IMR-90 (cell line): ENCODE results near the gene HDGF. TPM values are rescaled to one million over a fixed set of nuclear protein-coding genes. Genes with fewer than 3 reads are reported as not detected.

Source experiments
- ATAC-seq: fragments of 200-7000 bp; cut with Tn5 transposase; 2 replicates; pipeline ENCODE4 v1.9.1; 2020; ENCODE audit warnings: low read depth, mild to moderate bottlenecking, moderate library complexity
- BruUV-seq: library from RNA; stranded (reverse); fragments of 400-500 nt; replicated peaks from 2 replicates; lab custom pipeline; 2021; lab: Mats Ljungman, UMichigan
- CTCF ChIA-PET: fragments of 300-600 bp; formaldehyde crosslinking; extraction: SDS; loops from one replicate; lab custom pipeline; 2021; ENCODE audit warnings: antibody characterized with exemption; lab: Yijun Ruan, JAX
- POLR2A ChIA-PET: fragments of 300-600 bp; sonication (Branson Sonifier 250); formaldehyde crosslinking; loops from one replicate; lab custom pipeline; 2022; ENCODE audit warnings: antibody characterized with exemption; ENCODE audit not compliant: unreplicated experiment; lab: Charles Lee
- DNase-seq: peaks from one replicate; pipeline ENCODE4 v3.0.0; 2013
- H2AFZ ChIP-seq: replicated peaks from 2 replicates; pipeline ENCODE3; 2013; ENCODE audit warnings: low read length, mild to moderate bottlenecking; ENCODE audit not compliant: poor library complexity
- H2AK5ac ChIP-seq: 2 replicates; pipeline ENCODE4 v1.6.1; 2013; ENCODE audit warnings: low read depth, low read length, inconsistent platforms
- H2AK9ac ChIP-seq: replicated peaks from 2 replicates; pipeline ENCODE3; 2013; ENCODE audit warnings: mild to moderate bottlenecking, low read depth, low read length, moderate library complexity; ENCODE audit not compliant: poor library complexity
- H2BK120ac ChIP-seq: 2 replicates; pipeline ENCODE4 v1.6.1; 2013; ENCODE audit warnings: low read depth, low read length, inconsistent platforms
- H2BK15ac ChIP-seq: 3 replicates; pipeline ENCODE4 v1.6.1; 2013; ENCODE audit warnings: low read depth, low read length, inconsistent platforms
- H2BK20ac ChIP-seq: 2 replicates; pipeline ENCODE4 v1.6.1; 2013; ENCODE audit warnings: low read depth, mild to moderate bottlenecking, inconsistent platforms, low read length, moderate library complexity
- H2BK5ac ChIP-seq: 2 replicates; pipeline ENCODE4 v1.6.1; 2013; ENCODE audit warnings: mild to moderate bottlenecking, low read depth, low read length, inconsistent platforms; ENCODE audit not compliant: poor library complexity, severe bottlenecking
- H3K14ac ChIP-seq: replicated peaks from 2 replicates; pipeline ENCODE4 v1.6.1; 2013; ENCODE audit warnings: low read depth, low read length, inconsistent platforms
- H3K18ac ChIP-seq: 2 replicates; pipeline ENCODE4 v1.6.1; 2013; ENCODE audit warnings: low read depth, low read length, control low read depth
- H3K23ac ChIP-seq: 2 replicates; pipeline ENCODE4 v1.6.1; 2013; ENCODE audit warnings: low read depth, low read length, inconsistent platforms
- H3K27ac ChIP-seq: 2 replicates; pipeline ENCODE4 v1.5.1; 2013; ENCODE audit warnings: mild to moderate bottlenecking, control low read depth, low read length; ENCODE audit not compliant: insufficient read depth
- H3K27me3 ChIP-seq: 2 replicates; pipeline ENCODE4 v1.6.1; 2013; ENCODE audit warnings: low read length; ENCODE audit not compliant: control insufficient read depth, insufficient read depth
- H3K36me3 ChIP-seq: 2 replicates; pipeline ENCODE4 v1.6.1; 2013; ENCODE audit warnings: low read length, mixed read lengths; ENCODE audit not compliant: control insufficient read depth, insufficient read depth
- H3K4ac ChIP-seq: 2 replicates; pipeline ENCODE4 v1.6.1; 2013; ENCODE audit warnings: low read depth, low read length, inconsistent platforms
- H3K4me1 ChIP-seq: 2 replicates; pipeline ENCODE4 v1.6.1; 2013; ENCODE audit warnings: low read length, mixed read lengths; ENCODE audit not compliant: control insufficient read depth, insufficient read depth
- H3K4me2 ChIP-seq: 2 replicates; pipeline ENCODE4 v1.6.1; 2013; ENCODE audit warnings: low read depth, mild to moderate bottlenecking, control low read depth, low read length, moderate library complexity
- H3K4me3 ChIP-seq: 2 replicates; pipeline ENCODE4 v1.5.1; 2013; ENCODE audit warnings: low read depth, mild to moderate bottlenecking, control low read depth, low read length, moderate library complexity; ENCODE audit not compliant: insufficient read depth
- H3K56ac ChIP-seq: 2 replicates; pipeline ENCODE4 v1.6.1; 2013; ENCODE audit warnings: low read length, inconsistent platforms; ENCODE audit not compliant: insufficient read depth; ENCODE audit errors: extremely low read depth
- H3K79me1 ChIP-seq, 2 experiments: 2 replicates each; pipeline ENCODE4 v1.6.1; 2013; ENCODE audit warnings: low read length in 2 of 2, inconsistent platforms in 1 of 2, low read depth in 1 of 2
- H3K9ac ChIP-seq: 2 replicates; pipeline ENCODE4 v1.6.1; 2013; ENCODE audit warnings: low read depth, low read length, control low read depth
- H3K9me1 ChIP-seq: 2 replicates; pipeline ENCODE4 v1.6.1; 2013; ENCODE audit warnings: low read length, inconsistent platforms; ENCODE audit not compliant: insufficient read depth
- H3K9me3 ChIP-seq: 2 replicates; pipeline ENCODE4 v1.6.1; 2013; ENCODE audit warnings: low read length; ENCODE audit not compliant: control insufficient read depth, insufficient read depth
- H4K20me1 ChIP-seq: 2 replicates; pipeline ENCODE4 v1.6.1; 2013; ENCODE audit warnings: low read length, inconsistent platforms; ENCODE audit not compliant: insufficient read depth
- H4K5ac ChIP-seq: 2 replicates; pipeline ENCODE4 v1.6.1; 2013; ENCODE audit warnings: mild to moderate bottlenecking, low read depth, low read length, control low read depth
- H4K8ac ChIP-seq, 2 experiments: 2 replicates each; pipeline ENCODE4 v1.6.1; 2013; ENCODE audit warnings: low read depth in 2 of 2, low read length in 2 of 2, control low read depth in 1 of 2, inconsistent platforms in 1 of 2
- H4K91ac ChIP-seq: 2 replicates; pipeline ENCODE4 v1.6.1; 2013; ENCODE audit warnings: low read depth, low read length, inconsistent platforms; ENCODE audit not compliant: insufficient read depth
- BHLHE40 ChIP-seq: fragments of 150-350 bp; IDR thresholded peaks from 2 replicates; pipeline ENCODE4 v1.6.1; 2016; ENCODE audit warnings: mild to moderate bottlenecking, low read depth, low read length
- CEBPB ChIP-seq: IDR thresholded peaks from 2 replicates; pipeline ENCODE4 v1.6.1; 2012; ENCODE audit warnings: low read depth, low read length, improper control_type of control experiment
- CHD1 ChIP-seq: IDR thresholded peaks from 2 replicates; pipeline ENCODE4 v1.6.1; 2012; ENCODE audit warnings: low read depth, low read length, improper control_type of control experiment
- CTCF ChIP-seq: conservative IDR thresholded peaks from 2 replicates; pipeline ENCODE4 v1.5.1; 2012; ENCODE audit warnings: mild to moderate bottlenecking, low read depth, low read length, improper control_type of control experiment
- ELK1 ChIP-seq: fragments of 150-350 bp; IDR thresholded peaks from 2 replicates; pipeline ENCODE4 v1.6.1; 2016; ENCODE audit warnings: low read depth, mild to moderate bottlenecking, low read length, moderate library complexity, borderline replicate concordance
- MAZ ChIP-seq: IDR thresholded peaks from 2 replicates; pipeline ENCODE4 v1.6.1; 2012; ENCODE audit warnings: low read depth, mild to moderate bottlenecking, low read length, improper control_type of control experiment, moderate library complexity, borderline replicate concordance
- MXI1 ChIP-seq: IDR thresholded peaks from 2 replicates; pipeline ENCODE4 v1.6.1; 2012; ENCODE audit warnings: low read depth, mild to moderate bottlenecking, low read length, moderate library complexity, borderline replicate concordance
- NFE2L2 ChIP-seq: fragments of 150-350 bp; IDR thresholded peaks from 2 replicates; pipeline ENCODE4 v1.6.1; 2016; ENCODE audit warnings: low read depth, mild to moderate bottlenecking, low read length
- POLR2A ChIP-seq: IDR thresholded peaks from 2 replicates; pipeline ENCODE4 v1.6.1; 2012; ENCODE audit warnings: mild to moderate bottlenecking, low read depth, low read length
- RAD21 ChIP-seq: IDR thresholded peaks from 2 replicates; pipeline ENCODE4 v1.6.1; 2012; ENCODE audit warnings: low read length, improper control_type of control experiment
- RCOR1 ChIP-seq: IDR thresholded peaks from 2 replicates; pipeline ENCODE4 v1.6.1; 2012; ENCODE audit warnings: mild to moderate bottlenecking, low read length, improper control_type of control experiment; ENCODE audit not compliant: insufficient replicate concordance
- RFX5 ChIP-seq: IDR thresholded peaks from 2 replicates; pipeline ENCODE4 v1.8.0; 2012; ENCODE audit warnings: low read depth, mild to moderate bottlenecking, low read length, moderate library complexity
- USF2 ChIP-seq: fragments of 150-350 bp; IDR thresholded peaks from 2 replicates; pipeline ENCODE4 v1.6.1; 2017; ENCODE audit warnings: mild to moderate bottlenecking, antibody characterized with exemption, low read length, low read depth
- WGBS, 2 experiments: methylation state at CpG; one replicate each; pipeline versions ENCODE4 v1.1.5 to v1.1.7; 2013; ENCODE audit warnings: missing lambda C conversion rate in 2 of 2; ENCODE audit not compliant: insufficient read length in 1 of 2; ENCODE audit errors: extremely low coverage in 2 of 2; 5-methylcytosine and 5-hydroxymethylcytosine counted together
- dilution Hi-C: fragments of 300-500 bp; cut with HindIII; formaldehyde crosslinking; loops from one replicate; pipeline ENCODE4 v1.14.3; 2018; ENCODE audit warnings: low sequenced_read_pairs; ENCODE audit not compliant: unreplicated experiment
- in situ Hi-C: fragments of 300-500 bp; cut with MboI; formaldehyde crosslinking; loops from 3 replicates; pipeline ENCODE4 v1.14.3; 2019; ENCODE audit warnings: low sequenced_read_pairs, inconsistent platforms, mixed read lengths
- intact Hi-C: fragments of 100-400 bp; cut with micrococcal nuclease; formaldehyde crosslinking; loops from 2 replicates; pipeline ENCODE4 v1.10.0; 2022
- polyA plus RNA-seq, 3 experiments: library from polyadenylated mRNA; depleted of rRNA; stranded (reverse); fragments of >200 nt; gene quantifications; 2 replicates each; pipeline ENCODE4 v1.2.3, GENCODE V29; 2012; ENCODE audit warnings: low replicate concordance in 1 of 3
- total RNA-seq: library from RNA; depleted of rRNA; stranded (reverse); fragments of >200 nt; gene quantifications from 2 replicates; pipeline ENCODE4 v1.2.3, GENCODE V29; 2012

HDGF gene
- total and polyA plus RNA-seq, 2 of the 4 experiments (the other 2 are of a cell fraction): 94.6 to 123 TPM

- dilution Hi-C loops (no loop called here), intact Hi-C loops (no loop called here), in situ Hi-C loops (no loop called here)
- Histone ChIP-seq H3K36me3 (no peaks in the 10 kb centered on the region), H3K56ac (no peak overlapping the region), H2AFZ (no peak overlapping the region), H4K8ac (no peak overlapping the region), H3K18ac (no peak overlapping the region), H2AK5ac (no peak overlapping the region), H2BK120ac (no peak overlapping the region), H3K9me3 (no peaks in the 10 kb centered on the region), H3K4me2 (no peak overlapping the region), H3K27ac (no peak overlapping the region), H4K5ac (no peak overlapping the region), H2BK20ac (no peak overlapping the region), H3K79me1 (peaks cover 10 to 20% of the 10 kb centered on the region in 2 experiments), H2BK15ac (no peak overlapping the region), H2AK9ac (no peak overlapping the region), H3K23ac (no peak overlapping the region), H3K14ac (no peak overlapping the region), H4K91ac (no peak overlapping the region), H3K27me3 (no peaks in the 10 kb centered on the region), H3K9me1 (0 out of 2 replicates have a peak, but pooled peaks cover 3% of the 10 kb centered on the region), H2BK5ac (no peak overlapping the region), H3K9ac (no peak overlapping the region), H3K4me3 (no peak overlapping the region), H3K4me1 (peaks cover 4% of the 10 kb centered on the region), H4K20me1 (no peaks in the 10 kb centered on the region), H3K4ac (no peak overlapping the region)
- ChIA-PET CTCF (interaction anchor here (1.0 kb wide), 1 partner anchor 30 kb away, joined by 3 read pairs; no protein-coding TSS in a partner anchor), POLR2A (no interaction called here)
- BruUV-seq: no TSS peak
- WGBS, 2 experiments: no CpG with 5 or more reads among the region's 1 CpG
- TF ChIP-seq BHLHE40 (no peak), RCOR1 (no peak), CTCF (no peak), CHD1 (no peak), USF2 (no peak), NFE2L2 (no peak), POLR2A (no peak), RAD21 (no peak), MAZ (no peak), RFX5 (no peak), CEBPB (no peak), MXI1 (no peak), ELK1 (no peak)
- ATAC-seq (no peak), DNase-seq (no peak)
Measured at GRCh38 chr1:156756355-156756754, 4.9 kb upstream of the HDGF start.
